GM12801 (cell line): ENCODE results near the gene SEPTIN2.

Experiments
- CTCF ChIP-seq: IDR thresholded peaks from one replicate; pipeline ENCODE4 v1.5.1; 2011; ENCODE audit warnings: control low read depth; ENCODE audit not compliant: insufficient read length; ENCODE audit errors: extremely low read depth

Gene SEPTIN2

GRCh38 chr2:241315879-241316631 is at the start of gene SEPTIN2:
TSS of gene SEPTIN2 (plus strand) at chr2:241315925. CDS start at chr2:241324233, 8,308 bp downstream.
- TF ChIP-seq CTCF, result no peak

GRCh38 chr2:241267249-241268067 is 48.3 kb upstream of the SEPTIN2 start:
- TF ChIP-seq CTCF, result no peak

DNA sequence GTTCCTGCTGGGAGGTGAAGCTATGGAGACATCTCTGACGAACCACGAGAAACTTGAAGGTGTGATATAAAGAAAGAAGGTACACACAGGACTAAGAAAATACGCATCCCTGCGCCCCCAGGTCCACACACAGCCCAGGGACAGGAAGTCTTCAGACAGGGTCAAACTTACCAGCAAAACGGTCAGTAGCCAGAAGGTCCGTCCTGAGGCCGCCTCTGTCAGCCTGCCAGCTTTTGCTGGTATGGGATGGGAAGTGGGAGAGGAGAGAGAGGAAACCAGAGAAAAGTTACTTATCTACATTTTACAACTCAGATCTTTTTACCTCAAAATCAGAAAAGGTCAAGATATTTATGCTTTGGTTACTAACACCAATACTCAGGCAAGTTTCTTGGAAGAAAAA is 47.4 kb upstream of the SEPTIN2 start:
- TF ChIP-seq CTCF, result no peak

DNA sequence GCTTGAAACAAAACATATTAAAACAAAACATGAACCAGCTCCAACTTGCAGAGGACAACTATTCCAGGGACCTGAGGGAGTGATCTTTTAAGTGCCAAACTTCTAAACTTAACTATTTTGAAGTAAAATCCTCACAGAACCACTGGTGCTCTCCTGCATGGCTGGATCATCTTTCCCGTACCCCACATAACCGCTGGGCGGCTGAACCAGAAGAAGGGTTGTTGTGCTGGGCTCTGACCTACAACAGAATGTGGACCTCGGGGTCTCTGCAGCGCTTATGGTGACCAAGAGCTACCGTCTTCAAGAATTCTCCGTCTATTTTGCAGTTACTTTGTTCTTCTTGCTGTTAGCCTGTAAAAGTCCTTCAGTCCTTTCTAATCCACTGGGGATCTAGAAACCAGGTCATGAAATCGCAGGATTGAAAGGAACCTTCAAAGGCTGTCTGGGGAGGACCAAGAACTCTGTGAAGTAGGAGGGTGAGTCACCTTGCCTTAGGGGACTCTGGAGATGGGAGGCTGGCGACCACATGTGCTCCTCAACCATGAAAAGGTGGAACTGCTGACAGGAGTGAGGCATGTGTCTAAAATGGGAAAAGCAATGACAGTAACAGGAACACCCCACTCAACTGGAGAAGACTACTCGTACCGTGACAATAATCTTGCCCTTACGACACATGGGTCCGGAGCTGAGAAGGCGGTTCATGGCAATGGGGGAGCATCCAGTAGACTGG is 46.8 kb upstream of the SEPTIN2 start:
- no peak for TF ChIP-seq CTCF

DNA sequence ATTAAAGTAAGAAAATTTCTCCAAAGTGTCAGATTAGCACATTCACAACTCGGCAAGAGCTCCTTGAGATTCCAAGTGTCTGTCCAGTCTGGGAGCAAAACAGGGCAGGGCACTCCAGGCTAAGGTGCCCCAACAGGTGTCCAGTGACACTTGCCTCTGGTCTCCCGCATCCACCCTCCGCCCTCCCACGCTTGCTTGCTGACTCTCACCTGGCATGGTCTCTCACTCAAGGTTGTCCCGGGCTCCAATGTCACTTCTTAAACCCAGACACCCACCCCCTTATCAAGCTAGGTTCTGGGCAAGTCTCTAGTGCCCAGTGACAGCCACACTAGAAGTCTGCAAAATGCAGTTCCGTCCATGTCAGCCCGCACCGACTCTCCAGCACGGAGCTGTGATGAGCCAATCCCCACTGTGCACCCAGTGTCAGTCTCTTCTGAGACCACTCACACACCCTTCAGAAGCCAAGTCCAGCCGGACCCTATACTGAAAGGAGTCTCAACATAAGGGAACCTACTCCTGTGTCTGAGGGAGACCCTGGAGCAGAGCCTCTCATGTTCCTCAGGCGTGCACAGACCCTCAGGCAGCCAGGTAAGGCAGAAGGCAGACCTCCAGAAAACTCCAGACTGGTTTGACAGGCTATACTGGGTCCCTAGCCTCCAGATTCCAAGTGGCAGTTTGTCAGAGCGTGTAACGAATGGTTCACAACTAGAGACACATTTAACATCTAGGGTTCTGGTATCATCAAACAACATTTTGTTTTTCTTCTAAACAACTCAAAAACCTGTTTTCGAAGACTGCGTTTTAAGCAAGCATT is 45.8 kb upstream of the SEPTIN2 start:
- TF ChIP-seq CTCF, result no peak

GRCh38 chr2:241270531-241270930 is 45.2 kb upstream of the SEPTIN2 start:
- TF ChIP-seq CTCF, result no peak
